GM19438 (cell line): ENCODE data around the gene CYP27C1.

ENCODE experiments used
- ATAC-seq: cut with Tn5 transposase; IDR thresholded peaks from one replicate; pipeline ENCODE4 v1.9.1; 2021; ENCODE audit warnings: low read depth; ENCODE audit not compliant: unreplicated experiment

The CYP27C1 gene

GRCh38 chr2:127157651-127158485, 62.2 kb downstream of the CYP27C1 start:
- no peak for ATAC-seq

DNA sequence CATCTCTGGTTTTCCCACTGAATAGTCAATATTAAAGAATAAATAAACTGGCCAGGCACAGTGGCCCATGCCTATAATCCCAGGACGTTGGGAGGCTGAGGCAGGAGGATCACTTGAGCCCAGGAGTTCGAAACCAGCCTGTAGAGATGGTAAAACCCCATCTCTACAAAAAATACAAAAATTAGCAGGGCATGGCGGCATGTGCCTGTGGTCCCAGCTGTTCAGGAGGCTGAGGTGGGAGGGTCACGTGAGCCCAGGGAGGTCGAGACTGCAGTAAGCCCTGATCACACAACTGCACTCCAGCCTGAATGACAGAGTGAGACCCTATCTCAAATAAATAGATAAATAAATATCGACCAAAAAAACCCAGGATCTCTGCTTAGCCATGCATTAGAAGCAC, 63.0 kb downstream of the CYP27C1 start:
- ATAC-seq: no peak

DNA sequence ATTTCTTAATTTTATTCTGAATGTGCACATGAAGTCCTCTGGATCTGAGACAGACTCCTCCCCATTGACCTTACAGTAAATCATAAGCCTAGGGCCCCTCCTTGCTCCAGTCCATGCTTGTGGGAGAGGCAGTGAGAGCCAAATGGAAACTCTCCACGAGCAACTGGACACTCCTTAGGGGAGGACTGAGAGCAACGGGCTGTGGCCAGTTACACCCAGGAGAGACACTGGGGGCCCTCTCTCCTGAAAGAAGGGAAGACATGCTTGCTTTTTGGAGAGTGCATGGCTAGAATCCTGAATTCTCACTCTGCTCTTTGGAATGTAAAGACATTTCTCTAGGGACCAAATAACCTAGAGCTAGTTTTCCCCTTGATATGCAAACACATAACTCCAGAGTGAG, 64.2 kb downstream of the CYP27C1 start:
- no peak for ATAC-seq

DNA sequence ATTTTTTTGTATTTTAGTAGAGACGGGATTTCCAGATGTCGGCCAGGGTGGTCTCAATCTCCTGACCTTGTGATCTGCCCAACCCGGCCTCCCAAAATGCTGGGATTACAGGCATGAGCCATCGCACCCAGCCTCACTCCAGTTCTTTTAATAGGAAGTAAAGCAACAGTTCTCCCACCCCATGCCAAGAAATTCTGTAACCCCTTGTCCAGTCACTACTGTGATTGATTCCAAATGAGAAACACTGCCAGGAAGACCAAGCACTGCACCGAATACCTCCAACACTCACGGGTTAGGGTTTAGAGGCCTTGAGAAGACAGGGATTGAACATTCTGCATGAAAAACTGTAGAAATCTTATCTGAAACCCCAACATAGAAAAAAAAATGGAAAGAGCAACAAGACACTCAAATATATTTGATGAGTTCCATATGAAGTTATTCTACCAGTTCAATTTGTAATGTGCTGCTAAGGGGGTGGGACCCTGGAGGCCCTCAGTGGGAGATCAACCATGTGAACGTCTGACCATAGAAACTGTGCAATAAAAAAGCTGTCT, 65.0 kb downstream of the CYP27C1 start:
- ATAC-seq: no peak

GRCh38 chr2:127154396-127154795, 65.7 kb downstream of the CYP27C1 start:
- no peak for ATAC-seq

DNA sequence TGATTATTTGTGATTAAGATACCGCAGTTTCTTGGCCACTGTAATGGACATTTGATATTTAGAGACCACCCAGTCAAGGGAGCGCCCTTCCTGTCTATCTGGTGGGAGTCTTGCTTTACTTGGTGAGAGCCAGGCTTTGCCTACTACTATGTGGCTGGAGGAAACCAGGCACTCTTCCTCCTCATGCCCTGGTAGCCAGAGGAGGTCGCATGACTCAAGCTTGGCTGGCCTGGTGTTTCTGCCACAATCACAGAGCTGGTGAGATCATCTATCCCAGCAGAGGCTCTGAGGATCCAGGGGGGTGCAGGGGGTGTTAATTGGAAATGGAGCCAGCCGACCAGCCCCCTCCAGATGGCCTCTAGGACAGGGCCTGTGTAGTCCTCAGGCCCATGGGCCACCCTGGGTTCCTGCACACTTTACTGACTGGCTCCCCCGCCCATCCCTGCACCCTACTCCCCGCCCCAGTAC, 66.4 kb downstream of the CYP27C1 start:
- no peak for ATAC-seq

DNA sequence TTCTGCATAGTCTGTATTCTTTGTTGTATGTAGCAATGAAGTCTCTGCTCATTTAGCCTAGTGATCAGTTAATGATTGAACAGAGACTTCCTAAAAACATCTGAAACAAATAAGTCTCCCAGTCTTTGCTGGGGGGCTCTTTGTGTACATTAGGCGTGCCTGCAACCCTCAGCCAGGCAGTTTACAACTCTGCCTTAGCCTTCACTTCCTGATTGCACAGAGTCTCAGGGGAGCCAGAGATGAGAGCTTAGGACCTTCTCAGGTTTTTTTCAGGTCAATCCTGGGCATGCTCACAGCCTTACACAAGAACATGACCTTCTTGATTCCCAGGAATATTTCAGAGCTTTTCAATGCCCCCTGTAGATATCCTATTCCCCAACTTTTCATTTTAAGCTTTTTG, 69.1 kb downstream of the CYP27C1 start:
- ATAC-seq: no peak

GRCh38 chr2:127149384-127149783, 70.7 kb downstream of the CYP27C1 start:
- no peak for ATAC-seq

- no peak for ATAC-seq
Observed at GRCh38 chr2:127146820-127147502, 73.1 kb downstream of the CYP27C1 start.

GRCh38 chr2:127146071-127146725, 73.9 kb downstream of the CYP27C1 start:
- ATAC-seq: no peak

DNA sequence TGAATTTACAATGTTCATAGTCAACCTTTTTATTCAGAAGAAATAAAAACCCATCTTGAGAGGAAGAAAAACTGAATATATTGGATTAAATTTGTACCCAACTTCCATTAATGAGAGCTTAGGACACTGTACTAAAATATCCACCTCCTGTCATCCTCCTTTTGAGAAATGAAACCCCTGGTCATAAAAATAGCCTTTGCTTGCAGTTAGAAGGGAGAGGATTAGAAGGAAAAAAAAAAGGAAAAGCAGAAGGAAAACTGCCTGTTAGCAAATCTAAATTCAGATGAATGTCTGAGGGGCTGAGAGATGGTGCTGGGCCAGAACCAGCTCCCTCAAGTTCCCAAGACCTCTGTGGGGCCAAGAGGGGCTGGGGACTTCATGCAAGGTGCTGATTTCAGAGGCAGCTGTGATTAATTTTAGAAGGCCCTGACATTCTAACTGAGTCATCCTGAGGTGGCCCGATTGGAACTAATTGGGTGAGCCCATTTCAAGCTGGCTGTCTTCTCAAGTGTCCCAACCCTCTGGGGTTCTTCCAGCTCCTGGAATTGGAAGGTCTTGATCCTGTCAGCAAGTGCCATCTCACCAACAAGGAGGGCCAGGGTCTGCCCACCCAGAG, 74.7 kb downstream of the CYP27C1 start:
- ATAC-seq: no peak

DNA sequence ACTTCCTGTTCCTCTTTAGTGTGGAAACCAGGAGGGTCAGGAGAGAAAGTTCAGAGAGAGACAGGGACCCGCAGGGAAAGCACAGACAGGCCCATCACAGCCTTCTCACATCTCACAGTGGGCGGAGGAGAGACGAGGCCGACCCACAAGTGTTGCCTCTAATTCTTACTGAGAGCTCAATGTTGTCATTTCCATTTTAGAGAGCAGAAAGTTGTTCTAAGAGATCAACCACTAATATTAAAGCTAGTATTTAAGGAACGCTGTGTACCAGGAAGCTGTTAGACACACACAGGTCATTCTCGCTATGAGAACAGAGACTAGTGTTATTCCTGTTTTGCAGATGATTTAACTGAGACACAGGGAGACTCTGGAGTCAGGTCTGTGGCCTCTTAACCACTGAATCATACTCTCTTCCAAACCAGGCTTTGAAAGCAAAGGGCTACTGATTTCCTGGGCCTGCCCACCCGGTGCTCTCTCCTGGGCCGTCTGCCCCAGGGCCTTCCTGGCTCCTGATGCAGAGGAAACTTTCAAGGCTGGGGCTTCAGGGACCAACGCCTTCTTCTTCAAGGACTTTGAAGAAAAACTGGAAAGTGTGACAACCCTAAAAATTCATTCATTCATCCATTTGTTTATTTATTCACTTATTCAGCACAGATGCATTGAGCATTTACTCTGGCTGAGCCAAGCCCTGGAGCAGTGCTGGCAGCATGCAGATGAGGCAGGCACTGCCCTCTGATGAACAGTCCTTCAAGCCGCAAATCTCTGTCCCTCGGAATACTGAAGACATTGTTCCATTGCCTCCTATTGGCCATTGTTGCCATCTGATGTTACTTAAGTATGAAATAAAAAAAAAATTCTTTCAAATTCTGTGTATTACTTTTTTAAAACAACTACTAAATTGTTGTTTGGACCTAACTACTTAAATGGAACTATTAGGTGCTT, 76.0 kb downstream of the CYP27C1 start:
- no peak for ATAC-seq

DNA sequence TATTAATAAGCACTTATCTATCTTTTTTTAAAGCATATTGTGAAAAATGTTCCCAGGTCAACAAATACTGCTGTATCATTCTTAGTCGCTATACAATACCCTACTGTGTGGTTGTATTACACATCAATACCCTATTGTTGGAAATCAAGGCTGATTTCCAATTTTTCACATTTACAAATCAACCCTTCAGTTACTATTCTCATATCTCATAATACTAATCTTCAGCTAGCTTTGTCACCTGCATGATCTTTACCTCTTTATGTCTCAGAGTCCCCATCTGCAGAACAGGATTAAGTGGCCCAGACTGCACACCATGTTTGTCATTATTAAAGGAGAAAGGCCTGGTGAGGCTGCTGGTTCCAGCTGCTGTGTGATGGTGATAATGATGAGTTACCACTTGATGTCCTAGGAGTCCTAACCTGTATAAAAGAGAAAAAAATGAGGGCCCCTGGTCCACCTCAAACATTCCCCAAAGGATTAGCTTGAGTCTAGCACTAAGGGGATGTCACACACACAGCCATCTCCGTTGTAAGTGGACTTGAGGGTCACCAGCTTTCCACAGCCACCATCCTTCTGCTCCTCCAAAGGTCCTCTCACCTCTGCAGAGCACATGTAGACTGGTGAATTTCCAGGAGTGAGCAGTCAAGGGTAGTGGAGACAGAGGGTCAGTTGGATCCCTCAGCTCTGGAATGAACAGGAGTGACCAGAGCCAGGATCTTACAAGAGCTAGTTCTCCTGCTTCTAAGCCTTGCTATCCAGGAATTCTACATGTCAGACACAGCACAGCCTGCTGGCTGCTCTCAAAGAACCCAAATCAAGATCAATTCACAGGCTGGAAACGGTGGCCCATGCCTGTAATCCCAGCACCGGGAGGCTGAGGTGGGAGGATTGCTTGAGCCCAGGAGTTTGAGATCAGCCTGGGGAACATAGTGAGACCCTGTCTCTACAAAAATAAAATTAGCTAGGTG, 77.2 kb downstream of the CYP27C1 start:
- ATAC-seq: no peak

DNA sequence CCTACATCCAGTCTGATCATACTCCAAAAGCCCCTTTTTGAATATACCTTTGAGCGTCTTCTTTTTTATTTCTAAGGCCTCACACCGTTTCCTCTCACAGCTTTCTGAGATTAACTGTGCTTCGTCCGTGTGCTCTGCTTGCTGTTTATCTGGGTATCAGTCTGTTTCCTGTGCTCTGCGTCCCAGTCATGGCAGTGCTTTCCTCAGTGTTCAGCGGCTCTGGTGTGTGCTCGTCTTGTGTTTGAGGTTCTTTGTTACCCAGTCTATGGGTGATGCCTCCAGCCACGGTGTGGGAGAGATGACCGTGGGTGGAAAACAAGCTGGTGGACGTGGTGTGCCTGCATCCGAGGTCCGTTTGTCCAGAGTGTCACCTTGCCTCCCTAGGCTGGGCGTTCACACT, 79.6 kb downstream of the CYP27C1 start:
- ATAC-seq: no peak

- no peak for ATAC-seq
Observed at GRCh38 chr2:127139766-127140165, 80.3 kb downstream of the CYP27C1 start.

DNA sequence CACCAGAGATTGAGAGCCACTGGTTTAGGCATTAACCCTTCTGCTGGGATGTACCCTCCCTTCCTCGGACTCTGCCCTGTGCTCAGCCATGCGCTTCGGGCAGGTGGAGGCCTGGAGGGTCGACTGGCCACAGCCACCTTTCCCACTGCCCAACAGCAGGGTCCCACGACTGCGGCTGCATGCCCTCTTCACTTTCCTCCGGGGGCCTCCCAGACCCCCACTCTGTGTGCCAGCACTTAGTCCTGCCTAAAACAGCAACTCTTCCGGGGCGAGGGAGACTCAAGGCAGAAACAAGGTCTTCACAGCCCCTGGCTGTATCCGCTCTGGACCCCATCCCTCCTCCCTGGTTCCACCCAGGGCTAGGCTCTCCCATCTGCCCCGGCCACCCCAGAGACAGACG, 81.8 kb downstream of the CYP27C1 start:
- ATAC-seq: no peak

GRCh38 chr2:127137741-127138140, 82.4 kb downstream of the CYP27C1 start:
- no peak for ATAC-seq

- ATAC-seq: no peak
Observed at GRCh38 chr2:127137225-127137624, 82.9 kb downstream of the CYP27C1 start.
